Measurements from ENCODE around the gene STX1B. TPM values are rescaled to one million over a fixed set of nuclear protein-coding genes. Genes with fewer than 3 reads are reported as not detected.
"Not testable (repeated sequence)": the region's sequence is repeated elsewhere in the genome, so short reads cannot be mapped to it uniquely, and the experiment has no call there.

Gene STX1B
- total RNA-seq, 2 donors from 2014 or later: 0.35 to 0.52 TPM

DNA sequence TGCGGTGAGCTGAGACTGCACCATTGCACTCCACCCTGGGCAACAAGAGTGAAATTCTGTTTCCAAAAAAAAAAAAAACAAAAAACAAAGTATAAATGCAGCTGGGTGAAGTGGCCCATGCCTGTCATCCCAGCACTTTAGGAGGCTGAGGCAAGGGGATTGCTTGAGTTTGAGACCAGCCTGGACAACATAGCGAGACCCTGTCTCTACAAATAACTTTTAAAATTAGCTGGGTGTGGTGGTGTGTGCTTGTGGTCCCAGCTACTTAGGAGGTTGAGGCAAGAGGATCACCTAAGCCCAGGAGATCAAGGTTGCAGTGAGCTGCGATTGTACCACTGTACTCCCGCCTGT is 12.8 kb upstream of the STX1B start:
- H3K36me3 ChIP-seq: no peaks in the 10 kb centered on the region
- no peak for TF ChIP-seq CTCF (IDR thresholded peaks at IDR 0.05)
- DNase-seq: no peak
- no peaks in the 10 kb centered on the region for H3K4me1 ChIP-seq
- no peak overlapping the region for H3K4me3 ChIP-seq
- intact Hi-C loops (cut with DNase I): no loop called here
- H3K9ac ChIP-seq (ENCODE audit: low read depth in 2 of 2, low read length in 2 of 2): no peak overlapping the region
- H3K27ac ChIP-seq: no peak overlapping the region
- no peaks in the 10 kb centered on the region for H3K27me3 ChIP-seq
- H3K9me3 ChIP-seq: no peaks in the 10 kb centered on the region

DNA sequence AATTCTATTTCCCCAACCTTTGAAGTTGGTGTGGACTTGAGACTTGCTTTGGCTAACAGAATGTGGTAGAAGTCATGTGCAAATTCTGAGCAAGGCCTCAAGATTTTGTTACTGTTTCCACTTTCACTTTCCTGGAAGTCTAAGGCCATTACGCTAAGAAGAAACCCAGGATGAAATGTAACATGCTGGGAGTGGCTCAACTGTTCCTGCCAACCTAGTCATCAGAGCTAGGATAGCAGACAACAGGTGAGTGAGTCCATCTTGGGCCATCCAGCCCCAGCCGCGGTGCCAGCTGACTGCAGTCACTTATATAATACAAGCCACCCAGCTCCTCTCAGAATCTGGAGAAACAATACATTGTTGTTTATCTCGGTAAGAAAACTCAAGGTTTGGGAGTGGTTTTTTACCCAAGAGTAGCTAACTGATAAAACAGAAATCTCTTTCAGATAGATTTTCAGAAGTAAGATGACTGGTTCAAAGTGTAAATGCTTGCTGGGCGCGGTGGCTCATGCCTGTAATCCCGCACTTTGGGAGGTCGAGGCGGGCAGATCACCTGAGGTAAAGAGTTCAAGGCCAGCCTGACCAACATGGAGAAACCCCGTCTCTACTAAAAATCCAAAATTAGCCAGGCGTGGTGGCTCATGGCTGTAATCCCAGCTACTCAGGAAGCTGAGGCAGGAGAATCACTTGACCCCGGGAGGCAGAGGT is 12.3 kb upstream of the STX1B start:
- DNase-seq: no peak
- Histone ChIP-seq H3K4me3 (no peak overlapping the region), H3K4me1 (no peaks in the 10 kb centered on the region), H3K9me3 (no peaks in the 10 kb centered on the region), H3K27ac (no peak overlapping the region), H3K9ac (ENCODE audit: low read depth in 2 of 2, low read length in 2 of 2) (no peak overlapping the region), H3K27me3 (no peaks in the 10 kb centered on the region), H3K36me3 (no peaks in the 10 kb centered on the region)
- intact Hi-C loops (cut with DNase I): no loop called here
- TF ChIP-seq CTCF (IDR thresholded peaks at IDR 0.05): no peak

DNA sequence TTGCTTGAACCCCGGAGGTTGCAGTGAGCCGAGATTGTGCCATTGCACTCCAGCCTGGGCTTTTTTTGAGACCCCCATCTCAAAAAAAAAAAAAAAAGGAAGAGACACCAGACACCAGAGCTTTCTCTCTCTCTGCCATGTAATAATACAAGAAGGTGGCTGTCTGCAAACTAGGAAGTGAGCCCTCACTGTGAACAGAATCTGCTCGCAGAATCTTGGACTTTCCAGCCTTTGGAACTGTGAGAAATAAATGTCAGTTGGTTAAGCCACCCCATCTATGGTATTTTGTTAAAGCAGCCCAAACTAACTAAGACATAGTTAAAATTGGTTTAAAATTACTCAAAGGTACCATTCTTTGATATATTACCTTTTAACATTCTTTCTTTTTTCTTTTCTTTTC is 10.1 kb upstream of the STX1B start:
- Histone ChIP-seq H3K9me3 (no peaks in the 10 kb centered on the region), H3K36me3 (no peaks in the 10 kb centered on the region), H3K4me3 (no peak overlapping the region), H3K27ac (no peak overlapping the region), H3K27me3 (no peaks in the 10 kb centered on the region), H3K9ac (ENCODE audit: low read depth in 2 of 2, low read length in 2 of 2) (no peak overlapping the region), H3K4me1 (no peaks in the 10 kb centered on the region)
- no peak for TF ChIP-seq CTCF (IDR thresholded peaks at IDR 0.05)
- intact Hi-C loops (cut with DNase I): no loop called here
- no peak for DNase-seq

- H3K4me3 ChIP-seq, DNase-seq: not testable (repeated sequence)
Measured at GRCh38 chr16:31017756-31018155, 7.3 kb upstream of the STX1B start.

GRCh38 chr16:31016018-31016417 is 5.6 kb upstream of the STX1B start:
- no peak overlapping the region for H3K27ac ChIP-seq
- no peaks in the 10 kb centered on the region for H3K36me3 ChIP-seq
- peaks cover 6% of the 10 kb centered on the region for H3K27me3 ChIP-seq
- no peak overlapping the region for H3K9ac ChIP-seq (ENCODE audit: low read depth in 2 of 2, low read length in 2 of 2)
- H3K9me3 ChIP-seq: no peaks in the 10 kb centered on the region
- no peak for TF ChIP-seq CTCF (IDR thresholded peaks at IDR 0.05)
- no peak for DNase-seq
- intact Hi-C loops (cut with DNase I): no loop called here
- no peaks in the 10 kb centered on the region for H3K4me1 ChIP-seq
- no peak overlapping the region for H3K4me3 ChIP-seq

More at GRCh38 chr16:31017756-31018155, 7.3 kb upstream of the STX1B start:
- intact Hi-C loops (cut with DNase I); H3K36me3 ChIP-seq; H3K4me1 ChIP-seq; H3K9ac ChIP-seq (ENCODE audit: low read depth in 2 of 2, low read length in 2 of 2); H3K27me3 ChIP-seq; H3K27ac ChIP-seq; H3K9me3 ChIP-seq: not testable (repeated sequence)

- H3K27ac ChIP-seq; H3K9ac ChIP-seq (ENCODE audit: low read depth in 2 of 2, low read length in 2 of 2); H3K27me3 ChIP-seq; H3K9me3 ChIP-seq; DNase-seq; intact Hi-C loops (cut with DNase I); H3K36me3 ChIP-seq; H3K4me3 ChIP-seq; H3K4me1 ChIP-seq: not testable (repeated sequence)
Measured at GRCh38 chr16:31013292-31013691, 2.9 kb upstream of the STX1B start.

DNA sequence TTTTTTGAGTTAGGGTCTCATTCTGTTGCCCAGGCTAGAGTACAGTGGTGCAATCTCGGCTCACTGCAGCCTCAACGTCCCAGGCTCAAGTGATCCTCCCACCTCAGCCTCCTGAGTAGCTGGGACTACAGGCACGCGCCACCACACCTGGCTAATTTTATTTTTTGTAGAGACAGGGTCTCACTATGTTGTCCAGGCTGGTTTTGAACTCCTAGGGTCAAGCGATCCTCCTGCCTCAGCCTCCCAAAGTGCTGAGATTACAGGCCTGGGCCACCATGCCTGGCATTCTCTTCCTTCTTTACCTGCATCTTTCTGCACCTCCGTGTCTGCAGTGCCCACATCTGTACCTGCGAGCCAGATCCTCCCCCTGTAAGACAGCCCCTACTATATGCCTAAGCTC is 1.4 kb upstream of the STX1B start:
- H3K36me3 ChIP-seq; H3K4me1 ChIP-seq; H3K9me3 ChIP-seq; DNase-seq; H3K27ac ChIP-seq; H3K9ac ChIP-seq (ENCODE audit: low read depth in 2 of 2, low read length in 2 of 2); intact Hi-C loops (cut with DNase I); H3K4me3 ChIP-seq; H3K27me3 ChIP-seq: not testable (repeated sequence)
